Ishikawa (cell line): Measurements from ENCODE around the gene TATDN2.

ENCODE experiments used
- CEBPB ChIP-seq: IDR thresholded peaks from 2 replicates; pipeline ENCODE4 v1.6.1; 2012
- CREB1 ChIP-seq: IDR thresholded peaks from 2 replicates; pipeline ENCODE4 v1.6.1; 2012; ENCODE audit warnings: low read depth
- EGR1 ChIP-seq: IDR thresholded peaks from 2 replicates; pipeline ENCODE4 v1.6.1; 2012
- EP300 ChIP-seq: IDR thresholded peaks from 2 replicates; pipeline ENCODE4 v1.6.1; 2012; ENCODE audit warnings: borderline replicate concordance
- FOXM1 ChIP-seq: IDR thresholded peaks from 2 replicates; pipeline ENCODE4 v1.6.1; 2012; ENCODE audit warnings: low read depth, borderline replicate concordance
- MAX ChIP-seq: IDR thresholded peaks from 2 replicates; pipeline ENCODE4 v1.6.1; 2012
- NFIC ChIP-seq: IDR thresholded peaks from 2 replicates; pipeline ENCODE4 v1.6.1; 2012
- RAD21 ChIP-seq: IDR thresholded peaks from 2 replicates; pipeline ENCODE4 v1.6.1; 2012; ENCODE audit warnings: low read depth
- TAF1 ChIP-seq: IDR thresholded peaks from 2 replicates; pipeline ENCODE4 v1.6.1; 2012; ENCODE audit warnings: low read depth, mild to moderate bottlenecking
- TCF12 ChIP-seq: IDR thresholded peaks from 2 replicates; pipeline ENCODE4 v1.6.1; 2012; ENCODE audit warnings: low read depth
- TEAD4 ChIP-seq: IDR thresholded peaks from 2 replicates; pipeline ENCODE4 v1.6.1; 2012
- USF1 ChIP-seq: IDR thresholded peaks from 2 replicates; pipeline ENCODE4 v1.6.1; 2012
- YY1 ChIP-seq: IDR thresholded peaks from 2 replicates; pipeline ENCODE4 v1.6.1; 2012; ENCODE audit warnings: low read depth
- ZBTB7A ChIP-seq: IDR thresholded peaks from 2 replicates; pipeline ENCODE4 v1.6.1; 2012; ENCODE audit warnings: low read depth
- TF ChIP-seq, protein P1 (sequence below): IDR thresholded peaks from 2 replicates; pipeline ENCODE4 v1.6.1; 2012; ENCODE audit warnings: low read depth, mild to moderate bottlenecking

The TATDN2 gene

DNA sequence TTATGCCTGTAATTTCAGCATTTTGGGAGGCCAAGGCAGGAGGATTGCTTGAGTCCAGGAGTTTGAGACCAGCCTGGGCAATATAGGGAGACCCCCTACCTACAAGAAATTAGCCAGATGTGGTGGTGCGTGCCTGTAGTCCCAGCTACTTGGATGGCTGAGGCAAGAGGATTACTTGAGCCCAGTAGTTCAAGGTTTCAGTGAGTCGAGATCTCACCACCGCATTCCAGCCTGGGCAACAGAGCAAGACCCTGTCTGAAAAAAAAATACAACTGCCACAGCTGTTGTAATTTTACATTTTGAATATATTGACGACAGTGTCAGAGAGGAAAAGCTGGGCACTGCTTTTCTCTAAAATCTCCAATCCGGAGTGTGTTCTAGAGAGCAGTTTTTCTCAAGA lies 21.2 kb downstream of the TATDN2 start:
- TF ChIP-seq NFIC (no peak), CREB1 (no peak), TCF12 (no peak)

DNA sequence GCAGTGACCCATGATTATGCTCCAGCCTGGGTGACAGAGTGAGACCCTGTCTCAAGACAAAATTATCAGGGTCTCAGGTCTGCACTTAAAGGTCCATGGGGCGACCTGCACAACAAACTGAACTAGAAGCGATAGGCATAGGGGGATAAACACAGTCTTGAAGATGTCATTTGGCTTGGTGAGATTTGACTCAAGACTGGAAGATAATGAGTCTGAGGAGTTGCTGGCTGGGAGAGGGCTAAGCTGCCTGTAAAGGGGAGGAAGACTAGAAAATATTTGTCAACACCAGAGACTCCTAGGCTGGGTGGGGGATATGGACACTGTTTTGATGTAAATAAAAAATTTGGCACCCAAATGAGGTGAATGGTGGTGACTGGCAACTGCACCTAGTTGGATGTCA lies 24.7 kb downstream of the TATDN2 start:
- TF ChIP-seq TAF1, result no peak
- TF ChIP-seq CEBPB, result no peak
- TF ChIP-seq, protein P1, sequence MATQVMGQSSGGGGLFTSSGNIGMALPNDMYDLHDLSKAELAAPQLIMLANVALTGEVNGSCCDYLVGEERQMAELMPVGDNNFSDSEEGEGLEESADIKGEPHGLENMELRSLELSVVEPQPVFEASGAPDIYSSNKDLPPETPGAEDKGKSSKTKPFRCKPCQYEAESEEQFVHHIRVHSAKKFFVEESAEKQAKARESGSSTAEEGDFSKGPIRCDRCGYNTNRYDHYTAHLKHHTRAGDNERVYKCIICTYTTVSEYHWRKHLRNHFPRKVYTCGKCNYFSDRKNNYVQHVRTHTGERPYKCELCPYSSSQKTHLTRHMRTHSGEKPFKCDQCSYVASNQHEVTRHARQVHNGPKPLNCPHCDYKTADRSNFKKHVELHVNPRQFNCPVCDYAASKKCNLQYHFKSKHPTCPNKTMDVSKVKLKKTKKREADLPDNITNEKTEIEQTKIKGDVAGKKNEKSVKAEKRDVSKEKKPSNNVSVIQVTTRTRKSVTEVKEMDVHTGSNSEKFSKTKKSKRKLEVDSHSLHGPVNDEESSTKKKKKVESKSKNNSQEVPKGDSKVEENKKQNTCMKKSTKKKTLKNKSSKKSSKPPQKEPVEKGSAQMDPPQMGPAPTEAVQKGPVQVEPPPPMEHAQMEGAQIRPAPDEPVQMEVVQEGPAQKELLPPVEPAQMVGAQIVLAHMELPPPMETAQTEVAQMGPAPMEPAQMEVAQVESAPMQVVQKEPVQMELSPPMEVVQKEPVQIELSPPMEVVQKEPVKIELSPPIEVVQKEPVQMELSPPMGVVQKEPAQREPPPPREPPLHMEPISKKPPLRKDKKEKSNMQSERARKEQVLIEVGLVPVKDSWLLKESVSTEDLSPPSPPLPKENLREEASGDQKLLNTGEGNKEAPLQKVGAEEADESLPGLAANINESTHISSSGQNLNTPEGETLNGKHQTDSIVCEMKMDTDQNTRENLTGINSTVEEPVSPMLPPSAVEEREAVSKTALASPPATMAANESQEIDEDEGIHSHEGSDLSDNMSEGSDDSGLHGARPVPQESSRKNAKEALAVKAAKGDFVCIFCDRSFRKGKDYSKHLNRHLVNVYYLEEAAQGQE, result no peak
- no peak for TF ChIP-seq NFIC
- no peak for TF ChIP-seq TCF12
- TF ChIP-seq FOXM1, result no peak

- TF ChIP-seq TCF12 (no peak), YY1 (no peak), ZBTB7A (no peak), EGR1 (no peak), FOXM1 (no peak), TEAD4 (no peak), CREB1 (no peak), EP300 (no peak), MAX (no peak), CEBPB (no peak), NFIC (no peak), USF1 (no peak), TAF1 (no peak), RAD21 (no peak)
- TF ChIP-seq, protein P1, result no peak
These were observed 25.5 kb downstream of the TATDN2 start for GRCh38 chr3:10273702-10274305.

DNA sequence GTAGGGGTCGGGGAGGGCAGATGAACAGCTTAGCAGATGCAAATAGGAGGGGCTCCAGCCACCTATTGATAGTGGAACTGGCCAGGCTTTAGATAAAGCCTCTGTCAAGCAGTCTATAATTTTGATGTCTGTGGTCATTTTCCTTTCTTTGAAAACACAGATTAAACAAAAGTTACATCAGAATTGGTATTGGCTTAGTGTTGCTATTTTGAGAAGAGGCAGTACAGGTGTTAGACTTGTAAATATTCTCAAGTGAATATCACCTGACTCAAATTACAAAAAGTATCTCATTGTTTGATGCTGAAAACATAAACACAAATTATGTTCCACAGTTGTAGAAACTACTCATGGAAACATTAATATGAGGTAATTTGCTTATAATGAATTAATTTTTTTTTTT lies 26.3 kb downstream of the TATDN2 start:
- TF ChIP-seq TCF12, result no peak

GRCh38 chr3:10277115-10277625 lies 28.9 kb downstream of the TATDN2 start:
- TF ChIP-seq EGR1 (no peak), FOXM1 (no peak), ZBTB7A (no peak), YY1 (no peak)
- TF ChIP-seq, protein P1, result no peak

- TF ChIP-seq YY1 (no peak), NFIC (no peak), ZBTB7A (no peak), TCF12 (no peak), USF1 (no peak), MAX (no peak), TEAD4 (no peak), FOXM1 (no peak), CEBPB (no peak), EP300 (no peak)
- TF ChIP-seq, protein P1, result no peak
These were observed 30.2 kb downstream of the TATDN2 start for GRCh38 chr3:10278501-10278900.
